Measurements from ENCODE around the gene ELMO1. TPM values are rescaled to one million over a fixed set of nuclear protein-coding genes. Genes with fewer than 3 reads are reported as not detected.

ELMO1 gene
- total and polyA plus RNA-seq, 10 of the 15 experiments (the other 5 are each of a cell fraction or from before 2014, with no cell fraction given): 22.6 to 85.9 (median 56.6) TPM

DNA sequence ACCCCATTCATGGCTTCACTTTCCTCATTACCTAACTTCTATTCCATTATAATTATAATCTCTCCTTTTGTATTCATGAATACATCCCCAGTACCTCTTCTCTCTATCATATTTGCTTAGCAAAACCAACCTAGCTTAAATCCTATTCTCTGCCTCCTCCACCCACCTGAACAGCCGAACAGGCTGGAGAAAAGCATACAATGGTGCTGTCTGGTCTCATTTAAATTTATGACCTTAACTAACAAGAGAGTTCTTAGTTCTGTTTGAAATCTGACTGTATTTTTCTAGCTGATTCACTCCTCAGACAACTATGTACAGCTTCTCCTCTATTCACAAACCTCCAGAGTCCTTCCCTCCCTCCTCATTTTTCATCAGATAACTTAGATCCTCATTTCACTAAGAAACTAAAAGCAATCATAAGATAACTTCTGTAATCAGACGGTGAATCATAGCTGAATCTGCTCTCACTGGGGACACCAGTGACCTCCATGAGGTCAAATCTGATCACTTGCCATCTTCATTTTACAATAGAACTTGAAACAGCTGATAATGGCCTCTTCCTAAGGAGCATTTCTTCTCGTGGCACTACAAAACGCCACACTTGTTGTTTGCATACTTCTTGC, 490.4 kb downstream of the ELMO1 start:
- Histone ChIP-seq H3K79me2 (ENCODE audit: control insufficient read depth, insufficient read depth, low read length) (no peaks in the 10 kb centered on the region), H3K27ac (ENCODE audit: control insufficient read depth, insufficient read depth) (no peak overlapping the region), H3K36me3 (ENCODE audit: control insufficient read depth in 2 of 2, insufficient read depth in 2 of 2, low read length in 1 of 2) (no peaks in the 10 kb centered on the region), H3K4me1 (ENCODE audit: control insufficient read depth, insufficient read depth, low read length) (peaks cover 30% of the 10 kb centered on the region), H2AFZ (ENCODE audit: control insufficient read depth, low read depth, low read length) (no peak overlapping the region), H4K20me1 (ENCODE audit: control insufficient read depth, insufficient read depth) (no peaks in the 10 kb centered on the region), H3K4me2 (ENCODE audit: control insufficient read depth, insufficient read depth) (no peak overlapping the region; the same call in 1 of the 2 replicates), H3K9ac (ENCODE audit: control insufficient read depth, insufficient read depth, low read length) (no peak overlapping the region), H3K27me3 (replicated peaks in 1 of 2; ENCODE audit: control insufficient read depth in 2 of 2, insufficient read depth in 2 of 2, low read length in 1 of 2) (no peaks in the 10 kb centered on the region), H3K9me3 (replicated peaks; ENCODE audit: control insufficient read depth, insufficient read depth, low read length) (peaks cover 2% of the 10 kb centered on the region; the same call in 1 of the 3 replicates), H3K4me3 (no peak overlapping the region)
- in situ Hi-C loops (cut with MboI): loop anchor here (10.0 kb wide), 1 partner anchor 387 kb away; no protein-coding TSS in a partner anchor
- SMC1A ChIA-PET (ENCODE audit: uncharacterized antibody, unreplicated experiment): interaction anchor here (0.6 to 6.9 kb wide), 10 partner anchors 9 to 1329 kb away, joined by 3 to 92 read pairs (median 6); no protein-coding TSS in a partner anchor
- CTCF ChIA-PET: interaction anchor here (1.3 to 3.0 kb wide), 3 partner anchors 10 to 240 kb away, joined by 4 to 19 read pairs (median 9); no protein-coding TSS in a partner anchor
- RAD21 ChIA-PET (ENCODE audit: unreplicated experiment): interaction anchor here (0.8 to 2.5 kb wide), 4 partner anchors 8 to 290 kb away, joined by 3 to 10 read pairs (median 4); no protein-coding TSS in a partner anchor
- 74% methylated on average over 4 of the region's 4 CpGs for WGBS (ENCODE audit: insufficient coverage, insufficient replicate concordance, low lambda C conversion rate, missing lambda C conversion rate)
- TF ChIP-seq, protein P1, sequence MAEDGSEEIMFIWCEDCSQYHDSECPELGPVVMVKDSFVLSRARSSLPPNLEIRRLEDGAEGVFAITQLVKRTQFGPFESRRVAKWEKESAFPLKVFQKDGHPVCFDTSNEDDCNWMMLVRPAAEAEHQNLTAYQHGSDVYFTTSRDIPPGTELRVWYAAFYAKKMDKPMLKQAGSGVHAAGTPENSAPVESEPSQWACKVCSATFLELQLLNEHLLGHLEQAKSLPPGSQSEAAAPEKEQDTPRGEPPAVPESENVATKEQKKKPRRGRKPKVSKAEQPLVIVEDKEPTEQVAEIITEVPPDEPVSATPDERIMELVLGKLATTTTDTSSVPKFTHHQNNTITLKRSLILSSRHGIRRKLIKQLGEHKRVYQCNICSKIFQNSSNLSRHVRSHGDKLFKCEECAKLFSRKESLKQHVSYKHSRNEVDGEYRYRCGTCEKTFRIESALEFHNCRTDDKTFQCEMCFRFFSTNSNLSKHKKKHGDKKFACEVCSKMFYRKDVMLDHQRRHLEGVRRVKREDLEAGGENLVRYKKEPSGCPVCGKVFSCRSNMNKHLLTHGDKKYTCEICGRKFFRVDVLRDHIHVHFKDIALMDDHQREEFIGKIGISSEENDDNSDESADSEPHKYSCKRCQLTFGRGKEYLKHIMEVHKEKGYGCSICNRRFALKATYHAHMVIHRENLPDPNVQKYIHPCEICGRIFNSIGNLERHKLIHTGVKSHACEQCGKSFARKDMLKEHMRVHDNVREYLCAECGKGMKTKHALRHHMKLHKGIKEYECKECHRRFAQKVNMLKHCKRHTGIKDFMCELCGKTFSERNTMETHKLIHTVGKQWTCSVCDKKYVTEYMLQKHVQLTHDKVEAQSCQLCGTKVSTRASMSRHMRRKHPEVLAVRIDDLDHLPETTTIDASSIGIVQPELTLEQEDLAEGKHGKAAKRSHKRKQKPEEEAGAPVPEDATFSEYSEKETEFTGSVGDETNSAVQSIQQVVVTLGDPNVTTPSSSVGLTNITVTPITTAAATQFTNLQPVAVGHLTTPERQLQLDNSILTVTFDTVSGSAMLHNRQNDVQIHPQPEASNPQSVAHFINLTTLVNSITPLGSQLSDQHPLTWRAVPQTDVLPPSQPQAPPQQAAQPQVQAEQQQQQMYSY (CRISPR knock-in tag; IDR thresholded peaks at IDR 0.05): no peak
- TF ChIP-seq SUPT20H (IDR thresholded peaks at IDR 0.05; ENCODE audit: borderline replicate concordance, control insufficient read depth, low read depth, low read length) (no peak), RB1 (IDR thresholded peaks at IDR 0.05; ENCODE audit: borderline replicate concordance) (no peak), YY1 (IDR thresholded peaks at IDR 0.05; ENCODE audit: low read depth, low read length) (no peak)
- TF ChIP-seq, protein P2, sequence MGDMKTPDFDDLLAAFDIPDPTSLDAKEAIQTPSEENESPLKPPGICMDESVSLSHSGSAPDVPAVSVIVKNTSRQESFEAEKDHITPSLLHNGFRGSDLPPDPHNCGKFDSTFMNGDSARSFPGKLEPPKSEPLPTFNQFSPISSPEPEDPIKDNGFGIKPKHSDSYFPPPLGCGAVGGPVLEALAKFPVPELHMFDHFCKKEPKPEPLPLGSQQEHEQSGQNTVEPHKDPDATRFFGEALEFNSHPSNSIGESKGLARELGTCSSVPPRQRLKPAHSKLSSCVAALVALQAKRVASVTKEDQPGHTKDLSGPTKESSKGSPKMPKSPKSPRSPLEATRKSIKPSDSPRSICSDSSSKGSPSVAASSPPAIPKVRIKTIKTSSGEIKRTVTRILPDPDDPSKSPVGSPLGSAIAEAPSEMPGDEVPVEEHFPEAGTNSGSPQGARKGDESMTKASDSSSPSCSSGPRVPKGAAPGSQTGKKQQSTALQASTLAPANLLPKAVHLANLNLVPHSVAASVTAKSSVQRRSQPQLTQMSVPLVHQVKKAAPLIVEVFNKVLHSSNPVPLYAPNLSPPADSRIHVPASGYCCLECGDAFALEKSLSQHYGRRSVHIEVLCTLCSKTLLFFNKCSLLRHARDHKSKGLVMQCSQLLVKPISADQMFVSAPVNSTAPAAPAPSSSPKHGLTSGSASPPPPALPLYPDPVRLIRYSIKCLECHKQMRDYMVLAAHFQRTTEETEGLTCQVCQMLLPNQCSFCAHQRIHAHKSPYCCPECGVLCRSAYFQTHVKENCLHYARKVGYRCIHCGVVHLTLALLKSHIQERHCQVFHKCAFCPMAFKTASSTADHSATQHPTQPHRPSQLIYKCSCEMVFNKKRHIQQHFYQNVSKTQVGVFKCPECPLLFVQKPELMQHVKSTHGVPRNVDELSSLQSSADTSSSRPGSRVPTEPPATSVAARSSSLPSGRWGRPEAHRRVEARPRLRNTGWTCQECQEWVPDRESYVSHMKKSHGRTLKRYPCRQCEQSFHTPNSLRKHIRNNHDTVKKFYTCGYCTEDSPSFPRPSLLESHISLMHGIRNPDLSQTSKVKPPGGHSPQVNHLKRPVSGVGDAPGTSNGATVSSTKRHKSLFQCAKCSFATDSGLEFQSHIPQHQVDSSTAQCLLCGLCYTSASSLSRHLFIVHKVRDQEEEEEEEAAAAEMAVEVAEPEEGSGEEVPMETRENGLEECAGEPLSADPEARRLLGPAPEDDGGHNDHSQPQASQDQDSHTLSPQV (IDR thresholded peaks at IDR 0.05): no peak
- TF ChIP-seq, protein P3, sequence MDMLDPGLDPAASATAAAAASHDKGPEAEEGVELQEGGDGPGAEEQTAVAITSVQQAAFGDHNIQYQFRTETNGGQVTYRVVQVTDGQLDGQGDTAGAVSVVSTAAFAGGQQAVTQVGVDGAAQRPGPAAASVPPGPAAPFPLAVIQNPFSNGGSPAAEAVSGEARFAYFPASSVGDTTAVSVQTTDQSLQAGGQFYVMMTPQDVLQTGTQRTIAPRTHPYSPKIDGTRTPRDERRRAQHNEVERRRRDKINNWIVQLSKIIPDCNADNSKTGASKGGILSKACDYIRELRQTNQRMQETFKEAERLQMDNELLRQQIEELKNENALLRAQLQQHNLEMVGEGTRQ (IDR thresholded peaks at IDR 0.05; ENCODE audit: borderline replicate concordance, low read depth, low read length): no peak
- DNase-seq (ENCODE audit: low read depth, low spot score): no peak
- BruUV-seq (replicated peaks): no TSS peak
- POLR2A ChIA-PET: interaction anchor here (1.3 to 5.7 kb wide), 2 partner anchors 14 to 17 kb away, joined by 3 to 27 read pairs; no protein-coding TSS in a partner anchor
- FAIRE-seq: no peak
- intact Hi-C loops (cut with micrococcal nuclease; ENCODE audit: unreplicated experiment): no loop called here
- ATAC-seq: no peak

Measured in GM12878 (cell line).